ENCODE results near the gene UNC13A.

The UNC13A gene

GRCh38 chr19:17687857-17688784, at the start of gene UNC13A:
Gene UNC13A (minus strand): TSS chr19:17688354. CDS start chr19:17688199, 155 bp downstream.
- DNase-seq (ENCODE audit: low read depth) = peak; percentile 13

GRCh38 chr19:17737690-17738153, 49.6 kb upstream of the UNC13A start:
- DNase-seq (ENCODE audit: low read depth) = no peak

- DNase-seq (ENCODE audit: low read depth) = no peak
These were observed 47.3 kb upstream of the UNC13A start for GRCh38 chr19:17735410-17735809.

- no peak for DNase-seq (ENCODE audit: low read depth)
These were observed 46.0 kb upstream of the UNC13A start for GRCh38 chr19:17734146-17734545.

- no peak for DNase-seq (ENCODE audit: low read depth)
These were observed 45.0 kb upstream of the UNC13A start for GRCh38 chr19:17733127-17733526.

GRCh38 chr19:17727843-17728242, 39.7 kb upstream of the UNC13A start:
- no peak for DNase-seq (ENCODE audit: low read depth)

GRCh38 chr19:17726964-17727773, 39.0 kb upstream of the UNC13A start:
- DNase-seq (ENCODE audit: low read depth) = no peak

GRCh38 chr19:17726136-17726741, 38.1 kb upstream of the UNC13A start:
- DNase-seq (ENCODE audit: low read depth) = no peak

- DNase-seq (ENCODE audit: low read depth) = no peak
These were observed 37.4 kb upstream of the UNC13A start for GRCh38 chr19:17725422-17726078.

- no peak for DNase-seq (ENCODE audit: low read depth)
These were observed 36.5 kb upstream of the UNC13A start for GRCh38 chr19:17724655-17725054.

- DNase-seq (ENCODE audit: low read depth) = no peak
These were observed 34.6 kb upstream of the UNC13A start for GRCh38 chr19:17722655-17723240.

GRCh38 chr19:17721821-17722220, 33.7 kb upstream of the UNC13A start:
- no peak for DNase-seq (ENCODE audit: low read depth)

- no peak for DNase-seq (ENCODE audit: low read depth)
These were observed 33.0 kb upstream of the UNC13A start for GRCh38 chr19:17721111-17721628.

- no peak for DNase-seq (ENCODE audit: low read depth)
These were observed 32.3 kb upstream of the UNC13A start for GRCh38 chr19:17720440-17720839.

- no peak for DNase-seq (ENCODE audit: low read depth)
These were observed 31.7 kb upstream of the UNC13A start for GRCh38 chr19:17719730-17720400.

GRCh38 chr19:17718947-17719711, 31.0 kb upstream of the UNC13A start, which contains the start of gene MAP1S:
Gene MAP1S (plus strand): TSS chr19:17719480. CDS start chr19:17719503, 23 bp downstream.
- DNase-seq (ENCODE audit: low read depth) = peak; percentile 48

- no peak for DNase-seq (ENCODE audit: low read depth)
These were observed 30.4 kb upstream of the UNC13A start for GRCh38 chr19:17718550-17718946.

GRCh38 chr19:17716309-17716929, 28.3 kb upstream of the UNC13A start:
- no peak for DNase-seq (ENCODE audit: low read depth)

- no peak for DNase-seq (ENCODE audit: low read depth)
These were observed 23.7 kb upstream of the UNC13A start for GRCh38 chr19:17711851-17712250.

Data from activated T-helper 1 cell treated with Interleukin-2 at 50 U/mL for 16 hours (primary cell).